PC-3 (cell line): ENCODE results near the gene ITGB4.

ENCODE experiments used
- CTCF ChIP-seq: fragments of 300-600 bp; sonication (generic); conservative IDR thresholded peaks from 2 replicates; pipeline ENCODE4 v1.5.1; 2017; ENCODE audit warnings: antibody characterized with exemption, low read depth, mild to moderate bottlenecking, low read length
- EZH2 ChIP-seq: fragments of 300-600 bp; sonication (generic); IDR thresholded peaks from one replicate; pipeline ENCODE4 v1.6.1; 2017; ENCODE audit warnings: antibody characterized with exemption, mild to moderate bottlenecking, low read length; ENCODE audit not compliant: unreplicated experiment
- EZH2phosphoT487 ChIP-seq: fragments of 300-600 bp; sonication (generic); IDR thresholded peaks from 2 replicates; pipeline ENCODE4 v1.6.1; 2018; ENCODE audit warnings: mild to moderate bottlenecking, antibody characterized with exemption, low read length, borderline replicate concordance

DNA sequence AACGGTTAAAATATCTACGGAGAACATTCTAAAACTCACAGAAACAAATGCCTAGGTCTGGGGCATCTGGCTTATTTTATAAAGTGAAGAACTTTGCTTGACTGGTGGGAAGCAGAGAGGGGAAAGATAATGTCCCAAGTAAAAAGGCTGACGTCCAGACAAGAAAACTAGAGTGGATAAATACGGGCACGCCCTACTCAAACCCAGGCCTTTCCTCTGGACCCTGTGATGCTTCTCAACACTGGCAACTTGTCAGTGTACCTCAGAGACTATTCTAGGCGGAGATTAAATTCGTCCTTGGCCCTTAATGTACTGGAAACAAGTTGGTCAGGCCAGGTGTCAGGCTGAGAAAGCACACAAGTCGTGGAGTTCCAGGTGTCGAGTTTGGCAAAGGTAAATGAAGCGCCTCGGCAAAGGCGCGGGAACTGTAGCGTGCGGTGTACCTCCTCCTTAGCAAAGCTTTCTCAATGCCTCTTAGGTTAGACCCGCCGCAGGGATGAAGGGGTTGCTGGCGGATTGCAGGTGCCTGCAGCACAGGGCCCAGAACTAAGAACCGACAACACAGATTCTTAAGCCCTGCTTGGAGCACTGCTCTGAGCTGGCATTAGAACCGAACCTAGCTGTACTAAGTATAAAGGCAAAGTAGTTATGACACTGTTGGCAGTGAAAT is 62.7 kb downstream of the ITGB4 start:
- TF ChIP-seq CTCF: no peak
- TF ChIP-seq EZH2: no peak
- TF ChIP-seq EZH2phosphoT487: no peak
